ENCODE data around the gene CSTB.

The CSTB gene

GRCh38 chr21:43805275-43805800, 29.2 kb upstream of the CSTB start:
- Histone ChIP-seq H3F3A (ENCODE audit: insufficient read depth, low read length) (peaks cover 15% of the 10 kb centered on the region), H3K4me2 (ENCODE audit: low read depth, low read length) (no peak overlapping the region), H3K36me3 (replicated peaks; ENCODE audit: insufficient read depth, low read length) (peaks cover 18% of the 10 kb centered on the region), H3K4me3 (ENCODE audit: low read length) (no peak overlapping the region), H3K27ac (ENCODE audit: low read length) (no peak overlapping the region), H3K9me2 (replicated peaks; ENCODE audit: insufficient read depth, low read length) (no peaks in the 10 kb centered on the region), H3K4me1 (ENCODE audit: low read length) (no peaks in the 10 kb centered on the region), H2AFZ (ENCODE audit: low read length) (no peak overlapping the region), H4K20me1 (ENCODE audit: insufficient read depth, low read length) (no peaks in the 10 kb centered on the region), H3K79me2 (ENCODE audit: low read length) (peaks cover 32% of the 10 kb centered on the region), H3K9ac (ENCODE audit: low read length) (no peak overlapping the region), H3K9me3 (replicated peaks; ENCODE audit: insufficient read depth, low read length) (no peaks in the 10 kb centered on the region), H3K27me3 (replicated peaks; ENCODE audit: insufficient read depth, low read length) (no peaks in the 10 kb centered on the region)
- DNase-seq: no peak
- TF ChIP-seq EZH2phosphoT487 (IDR thresholded peaks at IDR 0.05; ENCODE audit: low read length) (no peak), CTCF (IDR thresholded peaks at IDR 0.05; ENCODE audit: low read length) (no peak), EZH2 (optimal IDR thresholded peaks at IDR 0.05; ENCODE audit: low read depth, low read length) (no peak)

- Histone ChIP-seq H3K79me2 (ENCODE audit: low read length) (peaks cover 44% of the 10 kb centered on the region), H3K9me2 (replicated peaks; ENCODE audit: insufficient read depth, low read length) (no peaks in the 10 kb centered on the region), H4K20me1 (ENCODE audit: insufficient read depth, low read length) (no peaks in the 10 kb centered on the region), H3K36me3 (replicated peaks; ENCODE audit: insufficient read depth, low read length) (peaks cover 26% of the 10 kb centered on the region), H3K27ac (ENCODE audit: low read length) (no peak overlapping the region), H3K4me2 (ENCODE audit: low read depth, low read length) (no peak overlapping the region), H3K9ac (ENCODE audit: low read length) (no peak overlapping the region), H3K4me3 (ENCODE audit: low read length) (no peak overlapping the region), H3K27me3 (replicated peaks; ENCODE audit: insufficient read depth, low read length) (no peaks in the 10 kb centered on the region), H3K4me1 (ENCODE audit: low read length) (no peaks in the 10 kb centered on the region), H3K9me3 (replicated peaks; ENCODE audit: insufficient read depth, low read length) (no peaks in the 10 kb centered on the region), H2AFZ (ENCODE audit: low read length) (no peak overlapping the region), H3F3A (ENCODE audit: insufficient read depth, low read length) (peaks cover 4% of the 10 kb centered on the region; the same call in 1 of the 2 replicates)
- TF ChIP-seq EZH2 (optimal IDR thresholded peaks at IDR 0.05; ENCODE audit: low read depth, low read length): no peak
- no peak for TF ChIP-seq EZH2phosphoT487 (IDR thresholded peaks at IDR 0.05; ENCODE audit: low read length)
- no peak for TF ChIP-seq CTCF (IDR thresholded peaks at IDR 0.05; ENCODE audit: low read length)
- no peak for DNase-seq
Observed at GRCh38 chr21:43803558-43804300, 27.6 kb upstream of the CSTB start.

- no peak overlapping the region for H3K9ac ChIP-seq (ENCODE audit: low read length)
- H3K36me3 ChIP-seq (replicated peaks; ENCODE audit: insufficient read depth, low read length): peaks cover 26% of the 10 kb centered on the region
- no peak overlapping the region for H3K4me3 ChIP-seq (ENCODE audit: low read length)
- H3F3A ChIP-seq (ENCODE audit: insufficient read depth, low read length): peaks cover 4% of the 10 kb centered on the region; the same call in 1 of the 2 replicates
- no peak overlapping the region for H3K4me2 ChIP-seq (ENCODE audit: low read depth, low read length)
- no peak overlapping the region for H2AFZ ChIP-seq (ENCODE audit: low read length)
- no peak for TF ChIP-seq EZH2 (optimal IDR thresholded peaks at IDR 0.05; ENCODE audit: low read depth, low read length)
- no peak for TF ChIP-seq EZH2phosphoT487 (IDR thresholded peaks at IDR 0.05; ENCODE audit: low read length)
- no peak for TF ChIP-seq CTCF (IDR thresholded peaks at IDR 0.05; ENCODE audit: low read length)
- H3K9me2 ChIP-seq (replicated peaks; ENCODE audit: insufficient read depth, low read length): no peaks in the 10 kb centered on the region
- H3K27ac ChIP-seq (ENCODE audit: low read length): no peak overlapping the region
- DNase-seq: no peak
- no peaks in the 10 kb centered on the region for H3K9me3 ChIP-seq (replicated peaks; ENCODE audit: insufficient read depth, low read length)
- no peaks in the 10 kb centered on the region for H3K4me1 ChIP-seq (ENCODE audit: low read length)
- H3K27me3 ChIP-seq (replicated peaks; ENCODE audit: insufficient read depth, low read length): no peaks in the 10 kb centered on the region
- H3K79me2 ChIP-seq (ENCODE audit: low read length): peaks cover 51% of the 10 kb centered on the region
- H4K20me1 ChIP-seq (ENCODE audit: insufficient read depth, low read length): no peaks in the 10 kb centered on the region
Observed at GRCh38 chr21:43802713-43803313, 26.7 kb upstream of the CSTB start.

All from MM.1S (cell line).